ENCODE results near the gene RAD52.

The RAD52 gene

GRCh38 chr12:865614-866013, 83.9 kb downstream of the RAD52 start:
- no peak overlapping the region for H3K4me3 ChIP-seq (ENCODE audit: low read depth, low read length)
- DNase-seq (ENCODE audit: low read depth) = no peak
- no peak for TF ChIP-seq CTCF (conservative IDR thresholded peaks at IDR 0.05; ENCODE audit: low read depth, low read length)

- TF ChIP-seq CTCF (conservative IDR thresholded peaks at IDR 0.05; ENCODE audit: low read depth, low read length) = no peak
- DNase-seq (ENCODE audit: low read depth) = no peak
Measured at GRCh38 chr12:863285-863684, 86.2 kb downstream of the RAD52 start.

GRCh38 chr12:862303-862911, 87.1 kb downstream of the RAD52 start:
- no peak for DNase-seq (ENCODE audit: low read depth)
- H3K4me3 ChIP-seq (ENCODE audit: low read depth, low read length) = no peak overlapping the region
- TF ChIP-seq CTCF (conservative IDR thresholded peaks at IDR 0.05; ENCODE audit: low read depth, low read length) = no peak

More at GRCh38 chr12:863285-863684, 86.2 kb downstream of the RAD52 start:
- H3K4me3 ChIP-seq (ENCODE audit: low read depth, low read length) = no peak overlapping the region

Measured in choroid plexus epithelial cell (primary cell).